ENCODE results near the gene CDH22. TPM values are rescaled to one million over a fixed set of nuclear protein-coding genes. Genes with fewer than 3 reads are reported as not detected.

Gene CDH22
- total and polyA plus RNA-seq, 9 of the 15 experiments (the other 6 are each of a cell fraction or from before 2014, with no cell fraction given), result 0.07 to 0.08 TPM; not detected in 7

- TF ChIP-seq MGA (IDR thresholded peaks at IDR 0.05) (peak; percentile 18; the same call in 1 of the 2 replicates), FOXK2 (conservative IDR thresholded peaks at IDR 0.05 in 1 of 2, IDR thresholded peaks at IDR 0.05 in 1 of 2; ENCODE audit: low read depth in 2 of 2) (no peak), NCOA6 (IDR thresholded peaks at IDR 0.05) (no peak), CEBPG (CRISPR knock-in tag; IDR thresholded peaks at IDR 0.05) (no peak), CEBPG (tag; conservative IDR thresholded peaks at IDR 0.05 in 1 of 2, IDR thresholded peaks at IDR 0.05 in 1 of 2) (no peak), ZNF175 (CRISPR knock-in tag; IDR thresholded peaks at IDR 0.05; ENCODE audit: low read depth) (no peak), ZNF398 (CRISPR knock-in tag; IDR thresholded peaks at IDR 0.05) (no peak), MXD1 (CRISPR knock-in tag; IDR thresholded peaks at IDR 0.05; ENCODE audit: borderline replicate concordance, poor library complexity, severe bottlenecking) (no peak), TOE1 (IDR thresholded peaks at IDR 0.05; ENCODE audit: borderline replicate concordance) (no peak), TOE1 (CRISPR knock-in tag; IDR thresholded peaks at IDR 0.05; ENCODE audit: borderline replicate concordance, low read depth) (no peak), POLR2AphosphoS5 (IDR thresholded peaks at IDR 0.05; ENCODE audit: control insufficient read depth, insufficient read depth, low read depth, low read length) (no peak), BCL6 (CRISPR knock-in tag; IDR thresholded peaks at IDR 0.05) (no peak), HDAC1 (IDR thresholded peaks at IDR 0.05) (no peak)
Observed at GRCh38 chr20:46220455-46221207, 87.7 kb downstream of the CDH22 start (continued).
